SK-MEL-5 (cell line): Measurements from ENCODE around the gene LRRC14B. TPM values are rescaled to one million over a fixed set of nuclear protein-coding genes. Genes with fewer than 3 reads are reported as not detected.
A peak's percentile ranks its signal among the peaks of the same experiment; 100 is the strongest.
"Not testable (repeated sequence)": the region's sequence is repeated elsewhere in the genome, so short reads cannot be mapped to it uniquely, and the experiment has no call there.

Experiments
- DNase-seq: peaks from one replicate; pipeline ENCODE4 v3.0.0-alpha.2; 2016; ENCODE audit warnings: low read depth, low spot score
- in situ Hi-C: cut with HindIII; loops from 2 replicates; pipeline ENCODE4 v1.10.0; 2016; ENCODE audit warnings: low sequenced_read_pairs, high pct_unique_total_duplicates, low pct_unique_long_range_greater_than_20kb
- total RNA-seq: library from RNA; depleted of rRNA; stranded (reverse); fragments of >200 nt; shearing (Covaris generic); gene quantifications from 2 replicates; pipeline ENCODE4 v1.2.3, GENCODE V29; 2014

Gene LRRC14B
- total RNA-seq, 1 experiment from 2014 or later = not detected

- DNase-seq, in situ Hi-C loops: not testable (repeated sequence)
Measured at GRCh38 chr5:216076-216475, 24.8 kb downstream of the LRRC14B start.

- in situ Hi-C loops = not testable (repeated sequence)
- DNase-seq = peak; percentile 96
Measured at GRCh38 chr5:217494-218456, 26.5 kb downstream of the LRRC14B start, which contains the start of the genes CCDC127 and SDHA. CCDC127 (minus strand) TSS chr5:218153; CDS start chr5:216849, 1,304 bp downstream. SDHA (plus strand) TSS chr5:218320; CDS start chr5:218356, 36 bp downstream.

GRCh38 chr5:218457-219291 is 27.4 kb downstream of the LRRC14B start:
- DNase-seq = peak; percentile 27
- in situ Hi-C loops = no loop called here

GRCh38 chr5:219460-219863 is 28.2 kb downstream of the LRRC14B start:
- peak; percentile 44 for DNase-seq
- in situ Hi-C loops = no loop called here

- no peak for DNase-seq
- in situ Hi-C loops = no loop called here
Measured at GRCh38 chr5:219991-220390, 28.7 kb downstream of the LRRC14B start.

GRCh38 chr5:222951-223715 is 31.8 kb downstream of the LRRC14B start:
- DNase-seq, in situ Hi-C loops: not testable (repeated sequence)

GRCh38 chr5:223791-224190 is 32.5 kb downstream of the LRRC14B start:
- DNase-seq = no peak
- in situ Hi-C loops = no loop called here

GRCh38 chr5:225334-225733 is 34.0 kb downstream of the LRRC14B start:
- no peak for DNase-seq
- in situ Hi-C loops = no loop called here

- DNase-seq, in situ Hi-C loops: not testable (repeated sequence)
Measured at GRCh38 chr5:227375-227774, 36.1 kb downstream of the LRRC14B start.

- in situ Hi-C loops = no loop called here
- DNase-seq = no peak
Measured at GRCh38 chr5:228886-229285, 37.6 kb downstream of the LRRC14B start.

- in situ Hi-C loops = no loop called here
- DNase-seq = no peak
Measured at GRCh38 chr5:230711-231110, 39.4 kb downstream of the LRRC14B start.

- no peak for DNase-seq
- in situ Hi-C loops = no loop called here
Measured at GRCh38 chr5:231661-232060, 40.4 kb downstream of the LRRC14B start.

- in situ Hi-C loops, DNase-seq: not testable (repeated sequence)
Measured at GRCh38 chr5:233426-233825, 42.1 kb downstream of the LRRC14B start.

GRCh38 chr5:234450-234849 is 43.2 kb downstream of the LRRC14B start:
- in situ Hi-C loops = no loop called here
- DNase-seq = no peak

GRCh38 chr5:235527-235926 is 44.2 kb downstream of the LRRC14B start:
- DNase-seq, in situ Hi-C loops: not testable (repeated sequence)

- DNase-seq, in situ Hi-C loops: not testable (repeated sequence)
Measured at GRCh38 chr5:237931-238330, 46.6 kb downstream of the LRRC14B start.

- in situ Hi-C loops, DNase-seq: not testable (repeated sequence)
Measured at GRCh38 chr5:240550-240949, 49.3 kb downstream of the LRRC14B start.
